GM21528 (cell line): ENCODE data around the gene TBC1D14.
"Not testable (repeated sequence)": the region's sequence is repeated elsewhere in the genome, so short reads cannot be mapped to it uniquely, and the experiment has no call there.

Experiments
- ATAC-seq: cut with Tn5 transposase; IDR thresholded peaks from one replicate; pipeline ENCODE4 v1.9.1; 2021; ENCODE audit warnings: mild to moderate bottlenecking, moderate library complexity; ENCODE audit not compliant: unreplicated experiment, low FRiP score

Gene TBC1D14

DNA sequence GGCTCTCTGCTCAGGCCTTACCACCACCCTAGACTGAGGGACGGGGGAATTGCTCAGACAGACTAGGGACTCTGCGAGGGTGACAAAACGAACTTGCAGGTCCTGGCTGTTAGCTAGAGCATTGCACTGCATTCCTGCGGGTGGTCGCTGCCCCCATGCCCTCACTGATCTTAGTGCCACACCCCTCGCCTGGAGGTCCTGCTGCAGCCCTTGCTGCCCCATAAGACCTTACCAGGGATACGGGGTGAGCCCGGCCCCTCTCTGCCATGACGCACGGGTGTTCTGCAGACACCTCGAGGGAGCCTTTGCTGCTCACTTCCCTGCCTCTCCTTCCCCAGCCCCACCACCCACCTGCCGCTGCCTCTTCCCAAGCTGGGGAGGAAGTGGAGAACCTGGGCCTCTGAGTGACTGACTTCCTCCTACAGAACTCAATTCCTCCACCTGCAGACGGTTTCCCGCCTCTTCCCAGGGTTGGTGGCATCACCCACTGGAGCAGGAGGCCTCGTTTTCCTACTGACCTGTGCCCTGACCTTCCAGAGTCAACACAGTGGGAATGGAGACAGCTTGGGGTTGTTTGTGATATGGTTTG, 19.8 kb upstream of the TBC1D14 start:
- ATAC-seq: no peak

DNA sequence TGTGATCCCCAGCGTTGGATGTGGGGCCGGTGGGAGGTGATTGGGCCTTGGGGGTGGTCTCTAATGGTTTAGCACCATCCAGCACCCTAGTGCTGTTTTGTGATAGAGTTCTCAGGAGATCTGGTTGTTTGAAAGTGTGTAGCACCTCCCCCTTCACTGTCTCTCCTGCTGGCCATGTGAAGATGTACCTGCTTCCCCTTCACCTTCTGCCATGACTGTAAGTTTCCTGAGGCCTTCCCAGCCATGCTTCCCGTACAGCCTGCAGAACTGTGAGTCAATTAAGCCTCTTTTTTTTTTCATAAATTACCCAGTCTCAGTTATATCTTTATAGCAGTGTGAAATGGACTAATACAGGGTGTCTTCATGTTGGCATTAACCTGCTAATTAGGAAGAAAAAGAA, 19.3 kb upstream of the TBC1D14 start:
- ATAC-seq: no peak

DNA sequence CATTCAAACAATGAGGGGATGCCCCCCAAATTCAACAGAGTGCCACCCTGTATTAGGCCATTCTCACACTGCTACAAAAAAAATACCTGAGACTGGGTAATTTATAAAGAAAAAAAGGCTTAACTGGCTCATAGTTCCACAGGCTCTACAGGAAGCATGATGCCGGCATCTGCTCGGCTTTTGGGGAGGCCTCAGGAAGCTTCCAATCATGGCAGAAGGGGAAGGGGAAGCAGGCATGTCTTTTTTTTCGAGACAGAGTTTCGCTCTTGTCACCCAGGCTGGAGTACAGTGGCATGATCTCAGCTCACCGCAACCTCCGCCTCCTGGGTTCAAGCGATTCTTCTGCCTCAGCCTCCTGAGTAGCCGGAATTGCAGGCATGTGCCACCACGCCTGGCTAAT, 18.7 kb upstream of the TBC1D14 start:
- not testable (repeated sequence) for ATAC-seq

DNA sequence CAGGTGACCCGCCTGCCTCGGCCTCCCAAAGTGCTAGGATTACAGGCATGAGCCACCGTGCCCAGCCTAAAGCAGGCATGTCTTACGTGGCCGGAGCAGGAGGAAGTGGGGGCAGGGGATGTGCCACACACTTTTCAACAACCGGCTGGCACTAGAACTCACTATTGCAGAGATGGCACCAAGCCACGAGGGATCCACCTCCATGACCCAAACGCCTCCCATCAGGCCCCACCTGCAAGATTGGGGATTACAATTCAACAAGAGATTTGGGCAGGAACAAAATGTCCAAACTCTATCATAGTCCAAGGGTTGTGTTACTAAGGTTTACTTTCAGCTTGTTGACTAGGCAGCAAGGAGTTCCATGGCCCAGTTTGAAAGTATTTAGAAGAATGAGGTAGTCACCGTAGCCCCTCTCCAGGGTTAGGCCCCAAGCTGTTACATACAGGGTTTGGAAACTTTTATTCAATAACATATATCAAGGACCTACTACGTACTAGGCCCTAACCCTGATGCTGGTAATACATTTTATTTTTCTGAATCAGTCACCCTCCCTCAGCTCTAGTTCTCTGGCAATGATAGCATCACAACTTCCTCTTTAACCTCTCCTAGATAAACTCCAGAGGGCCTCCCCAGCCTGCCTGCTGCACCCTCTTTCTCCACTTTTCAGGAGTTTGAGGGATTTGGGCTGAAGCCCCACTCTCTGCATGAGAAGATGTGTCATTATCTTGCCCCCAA, 18.0 kb upstream of the TBC1D14 start:
- no peak for ATAC-seq

DNA sequence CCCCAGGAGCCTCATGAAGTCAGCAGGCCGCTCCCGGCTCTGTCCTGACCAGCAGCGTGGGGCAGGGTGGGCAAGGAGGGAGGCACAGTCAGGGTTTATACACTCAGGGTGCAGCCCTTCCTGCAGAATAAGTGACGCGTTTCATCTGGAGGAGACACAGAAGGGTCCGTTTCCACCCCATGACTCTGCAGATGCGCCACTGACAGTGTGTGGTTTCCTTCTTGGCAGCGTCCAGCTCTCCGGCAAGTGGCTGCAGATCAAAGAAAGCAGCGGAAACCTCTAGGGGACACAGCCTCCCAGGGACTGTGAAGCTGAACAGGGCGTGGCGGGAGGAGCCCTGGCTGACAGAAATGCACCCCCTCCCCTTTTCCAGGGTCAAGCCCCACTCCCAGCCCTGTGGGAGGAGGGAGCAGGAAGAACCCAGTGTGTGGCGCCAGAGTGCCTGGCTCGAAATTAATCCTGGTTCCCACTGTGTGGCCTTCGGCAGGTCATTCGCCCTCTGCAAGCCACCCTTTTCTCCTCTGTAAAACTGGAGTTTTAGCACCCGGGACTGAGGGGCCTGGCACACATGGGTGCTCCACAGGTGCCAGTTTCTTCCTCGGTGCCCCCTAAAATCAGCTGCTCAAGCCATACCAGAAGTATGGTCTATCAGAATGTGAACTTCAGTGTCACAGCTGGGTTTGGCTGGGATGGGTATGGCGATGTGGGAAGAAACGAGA, 17.3 kb upstream of the TBC1D14 start:
- ATAC-seq: no peak

DNA sequence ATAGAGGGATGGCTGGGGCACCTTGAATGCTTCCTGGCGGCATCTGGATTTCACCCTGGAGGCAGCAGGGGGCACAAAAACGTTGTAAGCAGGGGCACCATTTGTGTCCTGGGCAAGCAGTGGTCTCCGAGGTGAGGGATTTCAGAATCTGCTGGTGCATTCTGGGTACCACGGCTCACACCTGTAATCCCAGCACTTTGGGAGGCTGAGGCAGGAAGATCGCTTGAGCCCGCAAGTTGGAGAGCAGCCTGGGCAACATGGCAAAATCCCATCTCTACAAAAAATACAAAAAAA, 16.8 kb upstream of the TBC1D14 start:
- ATAC-seq: no peak

DNA sequence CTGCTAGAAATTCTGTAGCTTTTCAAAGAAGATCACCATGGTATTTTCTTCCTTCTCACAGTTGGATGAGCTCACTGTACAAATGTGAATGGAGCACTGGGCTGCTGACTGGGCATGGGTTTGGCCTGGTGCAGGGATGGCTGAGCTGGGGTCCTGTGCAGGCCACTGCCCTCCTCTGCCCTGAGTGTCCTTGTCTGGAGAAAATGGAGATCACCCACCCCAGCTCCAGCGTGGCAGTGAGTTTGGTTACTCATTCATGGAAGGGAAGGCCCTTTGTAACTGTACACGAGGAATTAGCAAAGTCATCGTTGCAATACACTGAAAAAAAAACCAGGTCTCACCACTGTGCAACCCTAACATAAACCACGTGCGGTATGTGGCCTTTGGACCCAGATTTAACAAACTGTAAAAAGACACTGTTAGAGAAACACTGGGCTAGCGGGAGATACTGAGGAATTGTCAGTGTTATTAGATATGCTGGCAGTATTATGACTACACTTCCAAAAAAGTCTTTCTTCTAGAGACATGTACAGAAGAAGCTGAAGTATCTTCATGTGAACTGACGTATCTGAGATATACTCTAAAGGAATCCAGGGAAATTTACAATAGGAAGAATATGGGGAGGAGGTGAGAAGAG, 16.1 kb upstream of the TBC1D14 start:
- ATAC-seq: no peak

DNA sequence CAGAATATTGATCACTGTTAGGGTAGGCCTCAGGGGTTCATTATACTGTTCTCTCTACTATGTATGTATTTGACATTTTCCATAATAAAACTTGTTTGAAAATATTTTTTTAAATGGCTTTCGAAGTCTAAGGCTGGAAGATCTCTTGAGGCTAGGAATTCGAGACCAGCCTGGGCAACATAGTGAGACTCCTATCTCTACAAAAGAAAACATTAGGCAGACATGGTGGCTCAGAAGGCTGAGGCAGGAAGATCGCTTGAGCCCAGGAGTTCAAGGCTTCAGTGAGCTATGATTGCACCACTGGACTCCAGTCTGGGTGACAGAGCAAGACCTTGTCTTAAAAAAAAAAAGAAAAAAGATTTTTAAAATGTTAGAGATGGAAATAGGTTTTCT, 15.5 kb upstream of the TBC1D14 start:
- ATAC-seq: no peak

DNA sequence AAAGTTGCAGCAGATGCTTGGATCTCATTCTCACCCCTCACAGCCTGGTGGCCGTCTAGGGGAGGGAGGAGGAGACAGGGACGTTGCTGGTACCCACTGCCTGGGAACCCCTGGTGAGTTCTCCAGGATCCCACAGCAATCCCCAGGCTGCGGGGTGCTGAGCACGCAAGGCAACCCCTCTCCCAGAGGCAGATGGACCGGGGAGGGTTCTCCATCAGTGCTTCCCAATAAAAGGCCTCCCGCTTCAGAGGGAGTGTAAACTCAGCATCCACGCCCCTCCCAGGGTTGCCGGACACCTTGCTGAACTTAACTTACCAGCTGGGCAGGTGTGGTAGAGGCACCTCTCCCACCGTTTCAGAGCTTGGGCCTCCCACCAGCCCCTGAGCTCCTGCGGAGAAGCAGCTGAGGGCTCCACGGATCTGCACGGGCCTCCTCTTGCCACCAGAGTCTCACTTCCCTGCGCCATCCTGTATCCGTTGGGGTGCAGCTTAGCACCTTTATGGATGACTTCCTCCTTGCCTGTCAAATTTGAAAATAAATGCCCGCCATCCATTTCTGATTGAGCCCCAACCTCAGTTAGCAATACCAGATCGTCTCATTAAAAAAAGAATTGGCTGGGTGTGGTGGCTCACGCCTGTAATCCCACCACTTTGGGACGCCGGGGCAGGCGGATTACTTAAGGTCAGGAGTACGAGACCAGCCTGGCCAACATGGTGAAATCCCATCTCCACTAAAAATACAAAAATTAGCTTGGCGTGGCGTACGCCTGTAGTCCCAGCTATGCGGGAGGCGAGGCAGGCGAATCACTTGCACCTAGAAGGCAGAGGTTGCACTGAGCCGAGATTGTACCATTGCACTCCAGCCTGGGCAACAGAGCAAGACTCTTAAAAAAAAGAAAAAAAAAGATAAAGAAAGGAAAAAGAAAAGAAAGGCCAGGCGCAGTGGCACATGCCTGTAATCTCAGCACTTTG, 14.8 kb upstream of the TBC1D14 start:
- ATAC-seq: no peak

DNA sequence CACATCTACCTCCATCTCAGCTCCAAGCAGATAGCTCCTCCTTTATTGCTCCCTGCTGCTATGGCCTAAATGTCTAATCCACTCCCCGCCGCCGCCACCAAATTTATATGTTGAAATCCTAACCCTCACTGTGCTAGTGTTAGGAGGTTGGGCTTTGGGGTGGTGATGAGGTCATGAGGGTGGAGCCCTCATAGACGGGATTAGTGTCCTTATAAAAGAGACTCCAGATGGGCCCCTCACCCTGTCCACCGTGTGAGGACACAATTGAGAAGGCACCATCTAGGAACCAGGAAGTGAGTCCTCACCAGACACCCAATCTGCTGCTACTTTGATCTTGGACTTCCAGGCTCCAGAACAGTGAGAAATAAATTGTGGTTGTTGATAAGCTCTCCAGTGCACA, 13.6 kb upstream of the TBC1D14 start:
- ATAC-seq: no peak

DNA sequence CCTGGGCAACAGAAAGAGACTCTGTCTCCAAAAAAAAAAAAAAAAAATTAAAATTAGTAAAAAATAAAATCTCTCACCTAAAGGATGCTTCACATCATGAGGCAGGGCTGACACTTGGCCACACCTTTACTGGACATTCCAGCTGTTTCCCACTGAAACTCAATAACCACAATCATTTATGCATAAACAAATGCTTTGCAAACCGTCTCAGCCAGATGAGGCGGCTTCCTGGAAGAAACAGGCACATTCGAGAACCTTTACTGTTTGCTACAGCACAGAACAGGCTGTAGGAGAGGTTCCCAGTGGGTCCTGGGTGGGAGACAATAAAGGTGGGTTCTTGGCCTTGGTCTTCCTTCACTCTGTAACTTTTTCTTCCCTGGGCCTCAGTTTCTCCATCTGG, 10.9 kb upstream of the TBC1D14 start:
- ATAC-seq: no peak

DNA sequence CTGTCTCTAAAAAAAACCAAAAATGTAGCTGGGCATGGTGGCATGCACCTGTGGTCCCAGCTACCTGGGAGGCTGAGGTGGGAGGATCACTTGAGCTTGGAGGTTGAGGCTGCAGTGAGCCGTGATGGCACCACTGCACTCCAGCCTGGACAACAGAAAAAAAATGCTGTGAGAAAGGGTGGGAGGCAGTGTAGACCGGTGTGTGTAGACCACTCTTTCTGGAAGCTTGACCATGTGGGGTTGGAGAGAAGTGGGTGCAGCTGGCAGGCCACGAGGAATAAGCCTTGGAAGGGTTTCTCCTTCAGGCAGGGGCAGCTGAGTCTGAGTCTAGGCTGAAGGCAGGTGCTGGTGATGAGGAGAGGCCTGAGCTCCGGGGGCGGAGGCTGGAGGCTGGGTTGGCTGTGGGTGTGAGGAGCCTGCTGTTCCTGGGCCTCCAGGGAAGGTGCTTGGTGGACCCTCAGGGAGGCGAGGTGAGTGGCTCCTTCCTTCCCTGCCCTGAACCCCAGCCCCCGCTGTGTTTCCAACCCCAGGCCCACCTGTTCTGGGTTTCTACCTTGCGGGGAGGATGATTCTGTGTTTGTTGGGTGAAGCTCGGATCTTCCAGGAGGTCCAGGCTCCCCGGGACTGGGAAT, 9.3 kb upstream of the TBC1D14 start:
- ATAC-seq: no peak

DNA sequence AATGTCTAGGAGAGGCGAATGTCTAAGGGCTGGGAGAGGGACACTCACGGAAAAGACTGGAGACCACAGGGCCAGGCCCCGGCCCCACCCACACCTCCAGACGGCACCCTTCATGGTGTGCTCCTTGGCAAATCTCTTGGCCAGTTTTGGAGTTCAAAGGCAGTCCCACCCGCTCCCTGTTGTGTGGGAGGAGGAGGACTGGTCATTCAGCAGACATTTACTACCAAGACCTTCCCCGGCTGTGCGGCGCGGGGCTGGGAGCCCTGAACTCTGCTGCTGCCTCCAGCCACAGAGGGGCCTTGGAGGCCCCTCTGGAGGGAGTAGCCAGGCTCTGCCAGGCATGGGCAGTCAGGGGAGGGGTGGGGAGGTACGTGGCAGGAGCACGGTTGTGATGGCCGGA, 8.7 kb upstream of the TBC1D14 start:
- ATAC-seq: no peak

DNA sequence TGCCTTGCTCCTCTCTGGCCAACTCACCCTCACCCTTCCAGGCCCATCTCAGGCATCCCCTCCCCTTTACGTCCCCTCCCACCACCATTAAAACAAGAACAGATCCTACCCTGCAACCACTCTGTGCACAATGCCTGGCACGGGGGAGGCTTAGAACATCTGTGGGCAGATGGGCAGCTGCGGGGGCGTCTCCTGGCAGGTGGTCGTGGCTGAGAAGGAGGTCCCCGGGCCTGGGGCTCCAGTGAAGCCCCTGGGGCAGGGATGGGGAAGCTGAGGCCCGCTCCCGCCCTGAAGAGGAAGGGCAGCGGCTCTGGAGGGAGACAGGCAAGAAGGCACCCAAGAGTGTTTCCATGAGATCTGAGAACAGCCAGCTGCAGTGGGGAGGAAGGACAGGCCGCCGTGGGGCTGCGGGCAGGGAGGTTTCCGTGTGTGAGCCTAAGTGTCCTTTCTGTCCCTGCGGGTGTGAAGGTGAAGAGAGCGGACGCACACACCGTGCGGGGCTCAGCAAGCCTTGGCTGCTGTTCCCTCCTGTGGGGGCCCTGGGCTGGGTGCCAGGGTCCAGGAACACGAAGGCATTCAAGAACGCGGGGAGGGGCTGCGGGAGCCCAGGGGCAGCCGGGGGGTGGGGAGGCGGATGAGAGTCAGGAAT, 7.8 kb upstream of the TBC1D14 start:
- ATAC-seq: no peak

DNA sequence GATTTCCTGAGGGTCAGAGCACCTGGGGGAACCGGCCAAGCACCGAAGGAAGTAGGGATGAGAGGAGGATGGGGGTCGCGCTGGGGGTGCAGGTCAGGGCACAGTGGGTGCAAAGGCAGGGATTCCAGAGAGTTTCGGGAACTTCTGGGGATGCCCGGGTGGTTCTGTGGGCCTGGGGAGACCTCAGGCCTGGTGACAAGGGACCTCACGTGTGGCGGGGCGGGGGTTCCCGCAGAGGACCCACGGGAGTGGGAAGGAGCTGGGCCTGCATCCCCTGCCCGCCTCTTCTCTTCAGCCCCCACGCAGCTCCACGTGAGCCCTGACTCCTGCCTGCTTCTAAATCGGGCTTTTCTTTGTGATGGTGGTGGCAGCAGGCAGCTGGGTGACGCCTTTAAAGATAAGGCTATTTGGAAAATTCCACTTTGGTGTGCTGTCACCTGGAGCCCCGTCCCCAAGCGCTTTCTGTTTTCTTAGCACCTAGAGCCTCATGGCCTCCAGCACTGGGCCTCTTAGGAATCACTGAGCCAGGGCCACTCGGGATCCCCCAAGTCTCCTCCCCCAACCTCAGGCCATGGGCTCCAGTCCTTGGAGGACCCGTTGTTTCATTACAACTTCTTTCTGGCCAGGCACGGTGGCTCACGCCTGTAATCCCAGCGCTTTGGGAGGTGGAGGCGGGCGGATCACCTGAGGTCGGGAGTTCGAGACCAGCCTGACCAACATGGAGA, 7.1 kb upstream of the TBC1D14 start:
- ATAC-seq: no peak

DNA sequence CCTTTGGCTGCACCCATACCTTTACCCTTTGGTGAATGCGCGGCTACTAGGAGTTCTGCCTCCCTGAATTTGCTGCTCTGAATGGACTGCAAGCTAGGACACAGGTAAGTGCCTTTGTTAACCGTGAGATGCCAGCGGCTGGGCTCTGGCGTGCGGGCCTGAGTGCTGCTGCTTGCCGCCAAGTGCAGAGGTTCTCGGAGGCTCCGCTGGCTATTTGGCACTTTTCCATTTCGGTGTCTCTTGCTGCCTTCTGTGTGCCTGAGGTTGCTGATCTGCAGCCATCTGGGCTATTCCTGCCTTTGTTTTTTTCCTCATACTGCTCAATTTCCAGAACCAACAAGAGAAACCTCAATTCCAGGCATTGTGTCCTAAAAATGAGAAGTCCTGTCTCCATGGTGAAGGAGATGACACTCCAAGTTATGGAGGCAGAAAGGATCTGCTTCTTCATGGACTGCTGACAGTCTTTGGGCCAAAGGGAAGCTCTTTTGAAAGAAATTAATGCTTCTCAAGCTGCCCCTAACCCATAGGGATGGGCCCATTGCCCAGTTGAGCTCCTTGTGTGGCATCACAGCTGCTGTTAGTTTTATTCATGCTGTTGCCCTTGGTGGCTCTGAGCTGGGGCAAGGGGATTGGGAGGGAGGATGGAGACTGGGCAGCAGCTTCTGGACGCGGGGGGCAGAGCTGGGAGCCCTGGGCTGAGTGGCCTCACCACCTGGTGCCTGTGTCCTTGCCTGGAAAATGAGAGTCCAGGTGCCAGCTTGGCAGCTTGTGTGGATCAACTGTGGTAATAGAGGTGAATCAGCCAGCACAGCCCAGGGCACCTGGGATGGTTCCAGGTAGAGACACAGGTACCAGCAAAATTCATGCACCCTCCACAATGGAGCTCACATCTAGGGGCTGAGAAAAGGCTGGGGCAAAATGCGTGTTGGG, 3.8 kb upstream of the TBC1D14 start:
- ATAC-seq: no peak

DNA sequence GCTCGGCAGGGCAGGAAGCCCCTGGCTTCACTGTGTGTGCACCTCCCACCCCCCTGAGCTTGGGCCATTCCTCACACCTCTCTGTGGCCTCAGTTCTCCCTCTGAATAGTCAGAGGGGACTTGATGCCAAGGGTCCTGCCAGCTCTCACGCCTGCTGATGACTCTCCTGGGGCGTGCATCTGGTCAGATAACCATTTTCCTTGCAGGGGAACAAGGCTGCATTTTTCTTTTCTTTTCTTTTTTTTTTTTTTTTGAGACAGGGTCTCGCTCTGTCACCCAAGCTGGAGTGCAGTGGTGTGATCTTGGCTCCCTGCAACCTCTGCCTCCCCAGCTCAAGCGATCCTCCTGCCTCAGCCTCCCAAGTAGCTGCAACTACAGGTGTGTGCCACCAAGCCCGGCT, 3.1 kb upstream of the TBC1D14 start:
- not testable (repeated sequence) for ATAC-seq

DNA sequence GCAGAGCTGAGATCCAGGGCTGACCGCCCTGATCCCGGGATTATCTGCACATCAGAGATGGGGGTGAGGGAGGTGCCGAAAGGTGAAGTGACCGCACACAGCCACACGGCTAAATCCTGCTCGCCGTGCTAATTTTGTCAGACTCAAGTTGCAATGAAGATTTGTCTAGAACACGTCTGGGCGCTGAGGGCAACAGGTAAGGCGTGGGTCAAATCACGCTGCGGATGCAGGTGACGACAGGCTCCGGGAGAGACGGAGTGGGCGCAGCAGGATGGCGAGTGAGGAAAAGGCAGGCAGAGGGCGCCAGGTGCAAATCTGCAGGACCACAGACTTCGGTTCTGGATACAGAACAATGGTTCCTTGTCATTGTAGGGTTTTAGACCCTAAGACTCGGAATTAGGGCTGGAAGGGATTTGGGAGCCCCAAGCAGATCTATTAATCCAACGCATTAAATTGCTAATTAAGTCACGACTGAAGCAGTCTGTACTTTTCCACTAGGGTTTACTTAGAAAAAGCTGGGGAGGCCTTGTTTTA, 1.9 kb upstream of the TBC1D14 start:
- ATAC-seq: no peak
